ENCODE measurements around the gene CREB3L1. TPM values are rescaled to one million over a fixed set of nuclear protein-coding genes. Genes with fewer than 3 reads are reported as not detected.

Gene CREB3L1
- total and polyA plus RNA-seq, 2 of the 13 experiments (the other 11 are each of a cell fraction or from before 2014, with no cell fraction given): not detected

GRCh38 chr11:46237248-46238077, 40.0 kb upstream of the CREB3L1 start:
- no peaks in the 10 kb centered on the region for H3K79me2 ChIP-seq (ENCODE audit: insufficient read depth, low read length)
- no peak overlapping the region for H2AFZ ChIP-seq (ENCODE audit: low read length)
- H3K4me2 ChIP-seq (ENCODE audit: low read depth, low read length): peak overlapping the region; percentile 94
- in situ Hi-C loops (cut with HindIII; ENCODE audit: extremely low pct_ligation_motif_present, low pct_unique_long_range_greater_than_20kb) (no loop called here), intact Hi-C loops (cut with micrococcal nuclease; ENCODE audit: unreplicated experiment) (loop anchor here (10.0 kb wide), 1 partner anchor 113 kb away; the partner anchor contains the start of gene PHF21A)
- FAIRE-seq (no peak), ATAC-seq (peak; percentile 25), DNase-seq (ENCODE audit: low spot score) (no peak)
- no peaks in the 10 kb centered on the region for H3K9me3 ChIP-seq (ENCODE audit: low read length)
- H3K36me3 ChIP-seq (replicated peaks in 1 of 2; ENCODE audit: control insufficient read depth in 1 of 2, insufficient read depth in 2 of 2, low read length in 2 of 2): no peaks in the 10 kb centered on the region
- H3K27ac ChIP-seq (ENCODE audit: extremely low read length, insufficient read depth, low read length): no peak overlapping the region
- ChIA-PET CTCF (ENCODE audit: low intra/inter-chr PET ratio, low total read pairs) (interaction anchor here (2.2 kb wide), 1 partner anchor 78 kb away, joined by 25 read pairs; no protein-coding TSS in a partner anchor), POLR2A (no interaction called here)
- no TSS peak for BruUV-seq (replicated peaks)
- peaks cover 7 to 38% of the 10 kb centered on the region in 2 experiments for H3K27me3 ChIP-seq (ENCODE audit: control insufficient read depth in 1 of 2, insufficient read depth in 2 of 2, low read length in 2 of 2)
- H3K9ac ChIP-seq (ENCODE audit: insufficient read depth, low read depth, low read length): no peak overlapping the region
- WGBS (ENCODE audit: low lambda C conversion rate): 26% methylated on average over 48 of the region's 59 CpGs
- H4K20me1 ChIP-seq (ENCODE audit: insufficient read depth, low read length): no peaks in the 10 kb centered on the region
- H3K4me1 ChIP-seq (ENCODE audit: insufficient read depth, low read length): peaks cover 31% of the 10 kb centered on the region
- H3K4me3 ChIP-seq (replicated peaks in 1 of 3; ENCODE audit: insufficient read depth in 1 of 3, low read depth in 2 of 3, low read length in 3 of 3): peak overlapping the region in 2 of 3 experiments; percentile 13 to 65; a peak in 2 of 6 replicates
- TF ChIP-seq THYN1 (CRISPR knock-in tag; IDR thresholded peaks at IDR 0.05; ENCODE audit: borderline replicate concordance, low read depth) (no peak), DNMT3B (CRISPR knock-in tag; conservative IDR thresholded peaks at IDR 0.05) (no peak), SATB2 (CRISPR knock-in tag; IDR thresholded peaks at IDR 0.05) (no peak), FOXA1 (IDR thresholded peaks at IDR 0.05) (no peak), FOXA1 (CRISPR knock-in tag; IDR thresholded peaks at IDR 0.05) (no peak), HDAC1 (CRISPR knock-in tag; IDR thresholded peaks at IDR 0.05) (no peak), ZNF292 (CRISPR knock-in tag; IDR thresholded peaks at IDR 0.05; ENCODE audit: borderline replicate concordance, low read depth) (no peak), FOXO1 (CRISPR knock-in tag; IDR thresholded peaks at IDR 0.05) (no peak), ARID4A (CRISPR knock-in tag; IDR thresholded peaks at IDR 0.05; ENCODE audit: borderline replicate concordance) (0 out of 2 replicates have a peak, but pooled peaks have one; percentile 26), ZFP91 (CRISPR knock-in tag; IDR thresholded peaks at IDR 0.05; ENCODE audit: borderline replicate concordance) (0 out of 2 replicates have a peak, but pooled peaks have one; percentile 32), NFIB (CRISPR knock-in tag; IDR thresholded peaks at IDR 0.05; ENCODE audit: borderline replicate concordance) (no peak), ZNF264 (CRISPR knock-in tag; IDR thresholded peaks at IDR 0.05) (no peak), GABPB1 (CRISPR knock-in tag; IDR thresholded peaks at IDR 0.05) (peak; percentile 44; the same call in 1 of the 2 replicates), KDM4B (CRISPR knock-in tag; IDR thresholded peaks at IDR 0.05) (no peak), ATF6 (CRISPR knock-in tag; conservative IDR thresholded peaks at IDR 0.05) (no peak), BRD4 (CRISPR knock-in tag; IDR thresholded peaks at IDR 0.05) (no peak), GLI4 (CRISPR knock-in tag; IDR thresholded peaks at IDR 0.05; ENCODE audit: borderline replicate concordance) (no peak)
